Loucy (cell line): Measurements from ENCODE around the gene HLA-A.

Experiments
- H2AFZ ChIP-seq: fragments of 200-600 bp; sonication (generic); 2 replicates; pipeline ENCODE4 v1.6.0; 2016; ENCODE audit warnings: antibody characterized with exemption, mild to moderate bottlenecking, low read length, moderate library complexity
- H3F3A ChIP-seq: fragments of 200-600 bp; 2 replicates; pipeline ENCODE4 v1.6.0; 2016; ENCODE audit warnings: antibody characterized with exemption, low read depth, mild to moderate bottlenecking
- H3K27me3 ChIP-seq: fragments of 200-600 bp; sonication (generic); 2 replicates; pipeline ENCODE4 v1.6.1; 2014; ENCODE audit warnings: low read length, mild to moderate bottlenecking; ENCODE audit not compliant: insufficient read depth, poor library complexity, severe bottlenecking
- H3K36me3 ChIP-seq: fragments of 200-600 bp; sonication (generic); 2 replicates; pipeline ENCODE4 v1.6.1; 2016; ENCODE audit warnings: low read length; ENCODE audit not compliant: insufficient read depth
- H3K4me1 ChIP-seq: fragments of 200-600 bp; sonication (generic); 2 replicates; pipeline ENCODE4 v1.5.1; 2014; ENCODE audit warnings: low read length, mild to moderate bottlenecking; ENCODE audit not compliant: insufficient read depth, poor library complexity, severe bottlenecking
- H3K4me2 ChIP-seq: fragments of 200-600 bp; sonication (generic); 2 replicates; pipeline ENCODE4 v1.6.0; 2014; ENCODE audit warnings: antibody characterized with exemption, low read length, low read depth, mild to moderate bottlenecking; ENCODE audit not compliant: poor library complexity, severe bottlenecking
- H3K4me3 ChIP-seq: fragments of 200-600 bp; sonication (generic); 2 replicates; pipeline ENCODE4 v1.5.1; 2014; ENCODE audit warnings: low read length, mild to moderate bottlenecking, mixed read lengths; ENCODE audit not compliant: poor library complexity, severe bottlenecking
- H3K79me2 ChIP-seq: fragments of 200-600 bp; sonication (generic); 2 replicates; pipeline ENCODE4 v1.6.1; 2014; ENCODE audit warnings: low read length; ENCODE audit not compliant: insufficient read depth
- H3K9ac ChIP-seq: fragments of 200-600 bp; sonication (generic); 2 replicates; pipeline ENCODE4 v1.6.0; 2014; ENCODE audit warnings: mild to moderate bottlenecking, low read depth, low read length, moderate library complexity; ENCODE audit not compliant: poor library complexity, severe bottlenecking
- H3K9me2 ChIP-seq: fragments of 200-600 bp; sonication (generic); replicated peaks from 2 replicates; pipeline ENCODE4 v1.6.1; 2016; ENCODE audit warnings: low read depth, low read length, mixed read lengths
- H3K9me3 ChIP-seq: fragments of 200-600 bp; sonication (generic); 2 replicates; pipeline ENCODE4 v1.6.1; 2014; ENCODE audit warnings: mild to moderate bottlenecking, antibody characterized with exemption, low read length, low read depth; ENCODE audit not compliant: insufficient read depth
- H4K20me1 ChIP-seq: fragments of 200-600 bp; sonication (generic); 2 replicates; pipeline ENCODE4 v1.6.0; 2014; ENCODE audit warnings: antibody characterized with exemption, low read length, mild to moderate bottlenecking; ENCODE audit not compliant: insufficient read depth, poor library complexity, severe bottlenecking
- EZH2phosphoT487 ChIP-seq: fragments of 200-600 bp; IDR thresholded peaks from 2 replicates; pipeline ENCODE4 v1.6.1; 2018; ENCODE audit warnings: antibody characterized with exemption, mild to moderate bottlenecking, moderate library complexity, borderline replicate concordance
- TF ChIP-seq, protein P1 (sequence below): fragments of 200-600 bp; sonication (generic); conservative IDR thresholded peaks from 2 replicates; pipeline ENCODE4 v1.5.1; 2014; ENCODE audit warnings: mild to moderate bottlenecking, antibody characterized with exemption, low read length

HLA-A gene

DNA sequence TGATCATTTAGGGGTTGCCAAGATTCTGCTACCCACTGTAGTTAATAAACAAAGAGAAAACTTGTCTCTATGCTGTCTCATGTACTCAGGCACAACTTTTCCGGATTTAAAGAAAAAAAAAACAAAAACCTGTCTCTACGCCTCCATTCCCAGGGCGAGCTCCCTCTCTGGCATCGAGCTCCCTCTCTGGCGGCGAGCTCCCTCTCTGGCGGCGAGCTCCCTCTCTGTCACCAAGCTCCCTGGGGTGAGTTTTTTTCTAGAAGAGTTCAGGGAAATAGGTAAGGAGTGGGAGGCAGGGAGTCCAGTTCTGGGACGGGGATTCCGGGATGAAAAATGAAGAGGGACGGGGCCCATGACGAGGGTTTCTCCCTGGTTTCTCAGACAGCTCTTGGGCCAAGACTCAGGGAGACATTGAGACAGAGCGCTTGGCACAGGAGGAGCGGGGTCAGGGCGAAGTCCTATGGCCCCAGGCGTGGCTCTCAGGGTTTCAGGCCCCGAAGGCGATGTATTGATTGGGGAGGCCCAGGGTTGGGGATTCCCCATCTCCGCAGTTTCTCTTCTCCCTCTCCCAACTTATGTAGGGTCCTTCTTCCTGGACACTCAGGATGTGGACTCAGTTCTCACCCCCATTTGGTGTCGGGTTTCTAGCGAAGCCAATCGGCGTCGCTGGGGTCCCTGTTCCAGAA lies 16.5 kb upstream of the HLA-A start:
- H3K4me1 ChIP-seq = peaks cover 39% of the 10 kb centered on the region
- H2AFZ ChIP-seq = peak overlapping the region; percentile 81
- no peaks in the 10 kb centered on the region for H3K36me3 ChIP-seq
- H3K79me2 ChIP-seq = peaks cover 37% of the 10 kb centered on the region
- H4K20me1 ChIP-seq = no peaks in the 10 kb centered on the region
- H3K4me2 ChIP-seq = peak overlapping the region; percentile 99
- TF ChIP-seq, protein P1, sequence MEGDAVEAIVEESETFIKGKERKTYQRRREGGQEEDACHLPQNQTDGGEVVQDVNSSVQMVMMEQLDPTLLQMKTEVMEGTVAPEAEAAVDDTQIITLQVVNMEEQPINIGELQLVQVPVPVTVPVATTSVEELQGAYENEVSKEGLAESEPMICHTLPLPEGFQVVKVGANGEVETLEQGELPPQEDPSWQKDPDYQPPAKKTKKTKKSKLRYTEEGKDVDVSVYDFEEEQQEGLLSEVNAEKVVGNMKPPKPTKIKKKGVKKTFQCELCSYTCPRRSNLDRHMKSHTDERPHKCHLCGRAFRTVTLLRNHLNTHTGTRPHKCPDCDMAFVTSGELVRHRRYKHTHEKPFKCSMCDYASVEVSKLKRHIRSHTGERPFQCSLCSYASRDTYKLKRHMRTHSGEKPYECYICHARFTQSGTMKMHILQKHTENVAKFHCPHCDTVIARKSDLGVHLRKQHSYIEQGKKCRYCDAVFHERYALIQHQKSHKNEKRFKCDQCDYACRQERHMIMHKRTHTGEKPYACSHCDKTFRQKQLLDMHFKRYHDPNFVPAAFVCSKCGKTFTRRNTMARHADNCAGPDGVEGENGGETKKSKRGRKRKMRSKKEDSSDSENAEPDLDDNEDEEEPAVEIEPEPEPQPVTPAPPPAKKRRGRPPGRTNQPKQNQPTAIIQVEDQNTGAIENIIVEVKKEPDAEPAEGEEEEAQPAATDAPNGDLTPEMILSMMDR = no peak; the same call in 1 of the 2 replicates
- no peak for TF ChIP-seq EZH2phosphoT487
- peak overlapping the region; percentile 99 for H3K9ac ChIP-seq
- H3K4me3 ChIP-seq = peak overlapping the region; percentile 80
- H3F3A ChIP-seq = no peaks in the 10 kb centered on the region
- H3K9me2 ChIP-seq = no peaks in the 10 kb centered on the region
- no peaks in the 10 kb centered on the region for H3K27me3 ChIP-seq
- no peaks in the 10 kb centered on the region for H3K9me3 ChIP-seq

DNA sequence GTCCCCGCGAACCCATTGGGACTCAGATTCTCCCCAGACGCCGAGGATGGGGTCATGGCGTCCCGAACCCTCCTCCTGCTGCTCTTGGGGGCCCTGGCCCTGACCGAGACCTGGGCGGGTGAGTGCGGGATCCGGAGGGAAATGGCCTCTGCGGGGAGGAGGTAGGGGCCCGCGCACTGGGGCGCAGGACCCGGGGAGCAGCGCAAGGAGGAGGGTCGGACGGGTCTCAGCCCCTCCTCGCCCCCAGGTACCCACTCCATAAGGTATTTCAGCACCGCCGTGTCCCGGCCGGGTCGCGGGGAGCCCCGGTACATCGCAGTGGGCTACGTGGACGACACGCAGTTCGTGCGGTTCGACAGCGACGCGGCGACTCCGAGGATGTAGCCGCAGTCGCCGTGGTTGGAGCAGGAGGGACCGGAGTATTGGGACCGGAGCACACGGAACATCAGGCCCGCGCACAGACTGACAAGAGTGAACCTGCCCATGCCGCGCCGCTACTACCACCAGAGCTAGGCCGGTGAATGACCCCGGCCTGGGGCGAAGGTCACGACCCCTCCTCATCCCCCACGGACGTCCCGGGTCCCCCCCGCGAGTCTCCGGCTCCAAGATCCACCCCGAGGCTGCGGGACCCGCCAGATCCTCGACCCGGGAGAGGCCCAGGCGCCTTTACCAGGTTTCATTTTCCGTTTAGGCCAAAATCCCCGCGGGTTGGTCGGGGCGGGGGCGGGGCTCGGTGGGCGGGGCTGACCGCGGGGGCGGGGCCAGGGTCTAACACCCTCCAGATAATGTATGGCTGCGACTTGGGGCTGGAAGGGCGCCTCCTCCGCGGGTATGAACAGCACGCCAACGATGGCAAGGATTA lies 15.7 kb upstream of the HLA-A start:
- H3K4me1 ChIP-seq = peaks cover 39% of the 10 kb centered on the region
- no peaks in the 10 kb centered on the region for H3K9me3 ChIP-seq
- peak overlapping the region; percentile 80 for H3K4me3 ChIP-seq
- peak overlapping the region; percentile 99 for H3K4me2 ChIP-seq
- H3K79me2 ChIP-seq = peaks cover 37% of the 10 kb centered on the region
- TF ChIP-seq EZH2phosphoT487 = no peak
- TF ChIP-seq, protein P1 = no peak
- H3F3A ChIP-seq = no peaks in the 10 kb centered on the region
- no peaks in the 10 kb centered on the region for H3K9me2 ChIP-seq
- H3K9ac ChIP-seq = peak overlapping the region; percentile 99
- H2AFZ ChIP-seq = peak overlapping the region; percentile 99
- no peaks in the 10 kb centered on the region for H4K20me1 ChIP-seq
- H3K36me3 ChIP-seq = no peaks in the 10 kb centered on the region
- no peaks in the 10 kb centered on the region for H3K27me3 ChIP-seq

DNA sequence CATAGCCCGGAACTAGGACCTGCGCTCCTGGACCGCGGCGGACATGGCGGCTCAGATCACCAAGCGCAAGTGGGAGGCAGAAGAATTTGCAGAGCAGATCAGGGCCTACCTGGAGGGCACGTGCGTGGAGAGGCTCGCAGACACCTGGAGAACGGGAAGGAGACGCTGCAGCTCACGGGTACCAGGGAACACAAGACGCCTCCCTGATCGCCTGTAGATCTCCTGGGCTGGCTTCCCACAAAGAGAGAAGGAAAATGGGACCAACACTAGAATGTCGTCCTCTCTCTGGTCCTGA lies 15.1 kb upstream of the HLA-A start:
- Histone ChIP-seq H3K27me3 (no peaks in the 10 kb centered on the region), H3K36me3 (no peaks in the 10 kb centered on the region), H3K4me1 (peaks cover 39% of the 10 kb centered on the region), H3K79me2 (peaks cover 37% of the 10 kb centered on the region), H3K9ac (peak overlapping the region; percentile 99), H3K4me2 (peak overlapping the region; percentile 99), H3K9me3 (no peaks in the 10 kb centered on the region), H3K9me2 (no peaks in the 10 kb centered on the region), H3F3A (no peaks in the 10 kb centered on the region), H3K4me3 (peak overlapping the region; percentile 80), H2AFZ (peak overlapping the region; percentile 99), H4K20me1 (no peaks in the 10 kb centered on the region)
- TF ChIP-seq, protein P1 = 0 out of 2 replicates have a peak, but pooled peaks have one; percentile 9
- no peak for TF ChIP-seq EZH2phosphoT487
